WI38 (cell line): ENCODE measurements around the gene L3MBTL2.
A peak's percentile ranks its signal among the peaks of the same experiment; 100 is the strongest.
"Not testable (repeated sequence)": the region's sequence is repeated elsewhere in the genome, so short reads cannot be mapped to it uniquely, and the experiment has no call there.

Source experiments
- H3K4me3 ChIP-seq: 2 replicates; pipeline ENCODE4 v1.5.1; 2011; ENCODE audit warnings: low read depth, mild to moderate bottlenecking, control low read depth, low read length
- CTCF ChIP-seq: IDR thresholded peaks from 2 replicates; pipeline ENCODE4 v1.5.1; 2012; ENCODE audit warnings: low read depth, mild to moderate bottlenecking, control low read depth, low read length

Gene L3MBTL2

GRCh38 chr22:41252365-41252764, 47.3 kb downstream of the L3MBTL2 start:
- no peak for TF ChIP-seq CTCF
- H3K4me3 ChIP-seq = no peak overlapping the region

- no peak for TF ChIP-seq CTCF
- no peak overlapping the region for H3K4me3 ChIP-seq
These were observed 49.1 kb downstream of the L3MBTL2 start for GRCh38 chr22:41254230-41254629.

- 0 out of 2 replicates have a peak, but pooled peaks have one; percentile 32 for TF ChIP-seq CTCF
- H3K4me3 ChIP-seq = no peak overlapping the region
These were observed 51.4 kb downstream of the L3MBTL2 start for GRCh38 chr22:41256254-41257253.

- H3K4me3 ChIP-seq = no peak overlapping the region
- no peak for TF ChIP-seq CTCF
These were observed 52.6 kb downstream of the L3MBTL2 start for GRCh38 chr22:41257696-41258095.

GRCh38 chr22:41259756-41260155, 54.6 kb downstream of the L3MBTL2 start:
- H3K4me3 ChIP-seq = not testable (repeated sequence)

GRCh38 chr22:41260871-41261270, 55.8 kb downstream of the L3MBTL2 start:
- H3K4me3 ChIP-seq = no peak overlapping the region
- TF ChIP-seq CTCF = no peak

GRCh38 chr22:41261541-41262249, 56.6 kb downstream of the L3MBTL2 start:
- no peak for TF ChIP-seq CTCF

More at GRCh38 chr22:41261541-41262249, 56.6 kb downstream of the L3MBTL2 start:
- no peak overlapping the region for H3K4me3 ChIP-seq
